Hepatocyte (in vitro differentiated cells): ENCODE data around the gene KRTAP4-16. TPM values are rescaled to one million over a fixed set of nuclear protein-coding genes. Genes with fewer than 3 reads are reported as not detected.
"Not testable (repeated sequence)": the region's sequence is repeated elsewhere in the genome, so short reads cannot be mapped to it uniquely, and the experiment has no call there.

Experiments
- DNase-seq: peaks from one replicate; pipeline ENCODE4 v3.0.0-alpha.2; 2016; ENCODE audit warnings: low spot score
- H2AFZ ChIP-seq: fragments of 200-600 bp; sonication (generic); 2 replicates; pipeline ENCODE4 v1.6.0; 2016; ENCODE audit warnings: antibody characterized with exemption, mild to moderate bottlenecking
- H3K27ac ChIP-seq: fragments of 200-600 bp; sonication (generic); 2 replicates; pipeline ENCODE4 v1.5.1; 2016; ENCODE audit warnings: mild to moderate bottlenecking
- H3K27me3 ChIP-seq: fragments of 200-600 bp; sonication (generic); 2 replicates; pipeline ENCODE4 v1.6.1; 2016
- H3K36me3 ChIP-seq: fragments of 200-600 bp; sonication (generic); replicated peaks from 2 replicates; pipeline ENCODE4 v1.5.1; 2016; ENCODE audit warnings: low read depth; ENCODE audit not compliant: insufficient read depth
- H3K4me1 ChIP-seq: fragments of 200-600 bp; sonication (generic); 2 replicates; pipeline ENCODE4 v1.5.1; 2016; ENCODE audit warnings: mild to moderate bottlenecking, moderate library complexity; ENCODE audit not compliant: insufficient read depth
- H3K4me2 ChIP-seq: fragments of 200-600 bp; sonication (generic); 2 replicates; pipeline ENCODE4 v1.6.0; 2016
- H3K4me3 ChIP-seq: fragments of 200-600 bp; sonication (generic); 2 replicates; pipeline ENCODE4 v1.5.1; 2016; ENCODE audit warnings: mild to moderate bottlenecking
- H3K79me2 ChIP-seq: fragments of 200-600 bp; sonication (generic); 2 replicates; pipeline ENCODE4 v1.6.0; 2017; ENCODE audit warnings: mild to moderate bottlenecking
- H3K9me2 ChIP-seq: fragments of 200-600 bp; sonication (generic); replicated peaks from 2 replicates; pipeline ENCODE4 v1.6.0; 2017; ENCODE audit warnings: mild to moderate bottlenecking; ENCODE audit not compliant: insufficient read depth
- H3K9me3 ChIP-seq: fragments of 200-600 bp; sonication (generic); 2 replicates; pipeline ENCODE4 v1.5.1; 2016; ENCODE audit warnings: low read depth, mild to moderate bottlenecking
- H4K20me1 ChIP-seq: fragments of 200-600 bp; sonication (generic); 2 replicates; pipeline ENCODE4 v1.6.0; 2016; ENCODE audit warnings: mild to moderate bottlenecking; ENCODE audit not compliant: insufficient read depth, poor library complexity, severe bottlenecking
- EZH2 ChIP-seq: fragments of 200-600 bp; sonication (generic); IDR thresholded peaks from 2 replicates; pipeline ENCODE4 v1.6.1; 2016; ENCODE audit warnings: antibody characterized with exemption, mild to moderate bottlenecking, borderline replicate concordance
- EZH2phosphoT487 ChIP-seq: fragments of 200-600 bp; sonication (generic); IDR thresholded peaks from one replicate; pipeline ENCODE4 v1.6.1; 2018; ENCODE audit warnings: antibody characterized with exemption, mild to moderate bottlenecking, low read depth, moderate library complexity; ENCODE audit not compliant: unreplicated experiment, severe bottlenecking
- WGBS: methylation state at CpG from one replicate; pipeline ENCODE4 v1.1.6; 2016; ENCODE audit warnings: low lambda C conversion rate; ENCODE audit errors: missing lambda C conversion rate; 5-methylcytosine and 5-hydroxymethylcytosine counted together
- polyA plus RNA-seq: library from polyadenylated mRNA; unstranded; fragments of >200 nt; fragmentation: Nextera tagmentation; extraction: Ambion mirVana; gene quantifications from 2 replicates; pipeline ENCODE4 v1.2.1, GENCODE V29; 2016
- total RNA-seq: library from RNA; depleted of rRNA; stranded (reverse); fragments of >200 nt; gene quantifications from 2 replicates; pipeline ENCODE4 v1.2.3, GENCODE V29; 2014
- TF ChIP-seq, protein P1 (sequence below): fragments of 200-600 bp; sonication (generic); IDR thresholded peaks from 2 replicates; pipeline ENCODE4 v1.5.1; 2016; ENCODE audit warnings: antibody characterized with exemption, mild to moderate bottlenecking; ENCODE audit not compliant: poor library complexity

The KRTAP4-16 gene
- total and polyA plus RNA-seq, 2 experiments from 2014 or later = not detected

DNA sequence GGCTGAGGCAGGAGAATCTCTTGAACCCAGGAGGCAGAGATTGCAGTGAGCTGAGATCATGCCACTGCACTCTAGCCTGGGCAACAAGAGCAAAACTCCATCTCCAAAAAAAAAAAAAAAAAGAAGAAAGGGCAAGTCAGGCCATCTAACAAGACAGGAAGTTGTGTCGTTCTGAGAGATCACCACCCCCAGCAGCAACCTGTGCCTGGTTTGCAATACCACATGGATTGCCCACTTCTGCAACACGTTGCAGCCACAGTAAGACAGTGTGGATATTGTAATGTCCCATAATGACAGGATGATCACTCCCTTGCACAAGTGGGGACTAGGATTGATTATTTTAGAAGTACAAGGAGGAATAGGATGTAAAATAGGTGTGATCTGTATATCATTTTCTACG is 33.0 kb downstream of the KRTAP4-16 start:
- no peak for DNase-seq
- H3K36me3 ChIP-seq = no peaks in the 10 kb centered on the region
- 89% methylated on average over 3 of the region's 3 CpGs for WGBS
- no peak overlapping the region for H3K4me2 ChIP-seq
- TF ChIP-seq EZH2phosphoT487 (no peak), EZH2 (no peak)
- TF ChIP-seq, protein P1, sequence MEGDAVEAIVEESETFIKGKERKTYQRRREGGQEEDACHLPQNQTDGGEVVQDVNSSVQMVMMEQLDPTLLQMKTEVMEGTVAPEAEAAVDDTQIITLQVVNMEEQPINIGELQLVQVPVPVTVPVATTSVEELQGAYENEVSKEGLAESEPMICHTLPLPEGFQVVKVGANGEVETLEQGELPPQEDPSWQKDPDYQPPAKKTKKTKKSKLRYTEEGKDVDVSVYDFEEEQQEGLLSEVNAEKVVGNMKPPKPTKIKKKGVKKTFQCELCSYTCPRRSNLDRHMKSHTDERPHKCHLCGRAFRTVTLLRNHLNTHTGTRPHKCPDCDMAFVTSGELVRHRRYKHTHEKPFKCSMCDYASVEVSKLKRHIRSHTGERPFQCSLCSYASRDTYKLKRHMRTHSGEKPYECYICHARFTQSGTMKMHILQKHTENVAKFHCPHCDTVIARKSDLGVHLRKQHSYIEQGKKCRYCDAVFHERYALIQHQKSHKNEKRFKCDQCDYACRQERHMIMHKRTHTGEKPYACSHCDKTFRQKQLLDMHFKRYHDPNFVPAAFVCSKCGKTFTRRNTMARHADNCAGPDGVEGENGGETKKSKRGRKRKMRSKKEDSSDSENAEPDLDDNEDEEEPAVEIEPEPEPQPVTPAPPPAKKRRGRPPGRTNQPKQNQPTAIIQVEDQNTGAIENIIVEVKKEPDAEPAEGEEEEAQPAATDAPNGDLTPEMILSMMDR = no peak
- no peaks in the 10 kb centered on the region for H3K27me3 ChIP-seq
- no peaks in the 10 kb centered on the region for H3K9me3 ChIP-seq
- H3K9me2 ChIP-seq = no peaks in the 10 kb centered on the region
- no peaks in the 10 kb centered on the region for H3K4me1 ChIP-seq
- H3K27ac ChIP-seq = no peak overlapping the region
- no peak overlapping the region for H2AFZ ChIP-seq
- H3K4me3 ChIP-seq = no peak overlapping the region
- no peaks in the 10 kb centered on the region for H3K79me2 ChIP-seq
- no peaks in the 10 kb centered on the region for H4K20me1 ChIP-seq

DNA sequence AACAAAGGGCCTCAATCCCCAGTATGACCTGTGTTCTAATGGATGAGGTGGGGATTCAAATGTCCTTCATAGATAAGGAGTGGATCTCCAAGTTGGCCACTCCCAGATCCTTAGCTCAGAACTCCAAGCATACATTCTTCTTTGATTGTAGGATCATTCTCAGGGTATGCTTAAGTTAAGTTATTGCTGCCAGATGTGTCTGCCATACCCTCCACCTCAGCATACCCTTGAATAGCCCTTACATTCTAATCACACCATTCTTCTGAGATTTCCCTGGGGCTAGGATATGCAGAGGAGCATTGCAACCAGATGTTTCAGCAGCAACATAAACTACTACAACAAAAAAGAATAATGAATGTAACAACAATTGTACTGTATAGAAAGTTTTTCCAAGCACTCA is 34.7 kb downstream of the KRTAP4-16 start:
- Histone ChIP-seq H2AFZ (no peak overlapping the region), H3K4me1 (no peaks in the 10 kb centered on the region), H3K27ac (no peak overlapping the region), H3K9me2 (no peaks in the 10 kb centered on the region), H3K79me2 (no peaks in the 10 kb centered on the region), H3K9me3 (no peaks in the 10 kb centered on the region), H3K27me3 (no peaks in the 10 kb centered on the region), H4K20me1 (no peaks in the 10 kb centered on the region), H3K4me3 (no peak overlapping the region), H3K36me3 (no peaks in the 10 kb centered on the region), H3K4me2 (no peak overlapping the region)
- TF ChIP-seq, protein P1 = no peak
- no peak for DNase-seq

DNA sequence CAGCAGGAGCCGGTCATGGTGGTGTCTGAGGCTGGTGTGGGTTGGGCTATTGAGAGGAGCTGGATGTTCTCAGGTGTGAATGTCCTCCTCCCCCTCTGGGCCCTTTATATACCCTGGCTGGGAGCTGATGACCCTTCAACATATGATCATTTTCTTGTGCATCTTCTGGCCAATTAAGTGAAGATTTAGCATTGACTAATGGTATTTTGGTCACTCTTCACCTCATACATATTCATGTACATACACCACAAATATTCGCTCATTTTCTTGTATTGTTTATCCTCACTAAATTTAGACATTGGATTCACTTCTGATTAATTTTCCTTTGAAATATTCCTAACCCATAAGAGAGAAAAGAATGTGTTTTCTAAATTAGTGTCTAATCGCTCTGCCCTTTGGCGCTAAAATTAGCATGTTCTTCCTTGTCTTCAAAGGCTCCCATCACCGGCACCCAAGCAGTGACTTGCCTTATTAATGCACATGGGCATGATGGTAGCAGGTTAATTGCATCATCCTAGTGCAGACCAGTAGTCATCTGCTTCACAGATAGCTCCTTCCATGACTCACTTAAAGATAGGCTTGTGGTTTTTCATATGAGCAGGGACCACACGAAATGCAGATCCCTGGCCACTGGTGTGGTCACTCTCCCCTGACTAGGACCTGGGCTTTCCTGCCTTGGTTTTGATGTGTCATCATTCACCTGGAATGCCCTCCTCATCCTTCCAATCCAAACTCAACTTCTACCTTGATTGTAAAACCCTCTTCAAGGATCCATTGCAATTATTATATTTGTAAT is 36.0 kb downstream of the KRTAP4-16 start, which contains the start of gene KRTAP2-4:
Gene KRTAP2-4, minus strand, starts transcription at position 51 of the 796 bp plus-strand sequence. Its CDS starts 34 bp downstream, at position 17.
- no peaks in the 10 kb centered on the region for H4K20me1 ChIP-seq
- no peaks in the 10 kb centered on the region for H3K9me3 ChIP-seq
- H3K4me2 ChIP-seq = no peak within 1 kb of the TSS
- WGBS = 87% methylated on average over 5 of the region's 6 CpGs
- no peaks in the 10 kb centered on the region for H3K9me2 ChIP-seq
- H3K27ac ChIP-seq = no peak within 1 kb of the TSS
- H3K27me3 ChIP-seq = no peaks in the 10 kb centered on the region
- H3K4me1 ChIP-seq = no peaks in the 10 kb centered on the region
- no peak for DNase-seq
- TF ChIP-seq EZH2phosphoT487 (no peak), EZH2 (no peak)
- TF ChIP-seq, protein P1 = no peak
- no peaks in the 10 kb centered on the region for H3K79me2 ChIP-seq
- no peak within 1 kb of the TSS for H3K4me3 ChIP-seq
- H3K36me3 ChIP-seq = no peaks in the 10 kb centered on the region
- H2AFZ ChIP-seq = no peak within 1 kb of the TSS

DNA sequence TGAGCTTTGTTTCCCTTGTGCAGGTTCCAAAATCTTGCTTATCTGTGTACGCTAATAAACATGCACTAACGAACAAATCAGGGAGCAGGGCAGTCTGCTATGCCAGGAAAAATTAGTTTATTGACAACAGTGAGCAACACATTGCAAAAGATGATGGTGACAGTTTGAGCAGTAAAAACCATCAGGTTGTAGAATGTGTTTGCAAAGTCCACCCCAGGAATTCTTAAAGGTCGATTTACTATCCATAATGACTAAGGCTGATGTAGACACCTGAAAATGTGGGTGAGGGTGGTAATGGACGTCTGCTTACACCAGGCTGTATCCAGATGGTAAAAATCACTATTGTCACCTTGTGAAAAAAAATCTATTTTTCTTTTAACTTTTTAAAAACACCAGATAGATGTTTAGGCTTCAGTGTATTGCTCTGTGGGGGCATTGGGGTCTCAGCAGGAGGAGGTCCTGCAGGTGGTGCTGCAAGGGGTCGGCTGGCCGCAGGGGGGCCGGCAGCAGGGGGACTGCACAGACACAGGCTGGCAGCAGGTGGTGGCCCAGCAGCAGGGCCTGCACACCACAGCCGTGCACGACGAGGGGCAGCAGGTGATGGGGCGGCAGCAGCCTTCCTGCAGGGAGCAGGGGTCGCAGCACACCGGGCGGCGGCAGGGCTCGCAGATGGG is 36.9 kb downstream of the KRTAP4-16 start:
- not testable (repeated sequence) for H3K4me3 ChIP-seq, H3K27me3 ChIP-seq, H2AFZ ChIP-seq, H3K9me3 ChIP-seq, H3K27ac ChIP-seq, H3K36me3 ChIP-seq, H3K4me1 ChIP-seq, H4K20me1 ChIP-seq, H3K4me2 ChIP-seq, H3K9me2 ChIP-seq, DNase-seq, H3K79me2 ChIP-seq
- WGBS = 75% methylated on average over 7 of the region's 16 CpGs
